GM10266 (cell line): ENCODE data around the gene NLRP12.
A peak's percentile ranks its signal among the peaks of the same experiment; 100 is the strongest.

Experiments used
- DNase-seq: peaks from one replicate; pipeline ENCODE4 v3.0.0; 2012; ENCODE audit errors: extremely low spot score
- TF ChIP-seq, protein P1 (sequence below): IDR thresholded peaks from 2 replicates; pipeline ENCODE4 v1.5.1; 2012; ENCODE audit warnings: mild to moderate bottlenecking, low read depth; ENCODE audit not compliant: control insufficient read depth, insufficient read depth; ENCODE audit errors: missing control alignments

Gene NLRP12

DNA sequence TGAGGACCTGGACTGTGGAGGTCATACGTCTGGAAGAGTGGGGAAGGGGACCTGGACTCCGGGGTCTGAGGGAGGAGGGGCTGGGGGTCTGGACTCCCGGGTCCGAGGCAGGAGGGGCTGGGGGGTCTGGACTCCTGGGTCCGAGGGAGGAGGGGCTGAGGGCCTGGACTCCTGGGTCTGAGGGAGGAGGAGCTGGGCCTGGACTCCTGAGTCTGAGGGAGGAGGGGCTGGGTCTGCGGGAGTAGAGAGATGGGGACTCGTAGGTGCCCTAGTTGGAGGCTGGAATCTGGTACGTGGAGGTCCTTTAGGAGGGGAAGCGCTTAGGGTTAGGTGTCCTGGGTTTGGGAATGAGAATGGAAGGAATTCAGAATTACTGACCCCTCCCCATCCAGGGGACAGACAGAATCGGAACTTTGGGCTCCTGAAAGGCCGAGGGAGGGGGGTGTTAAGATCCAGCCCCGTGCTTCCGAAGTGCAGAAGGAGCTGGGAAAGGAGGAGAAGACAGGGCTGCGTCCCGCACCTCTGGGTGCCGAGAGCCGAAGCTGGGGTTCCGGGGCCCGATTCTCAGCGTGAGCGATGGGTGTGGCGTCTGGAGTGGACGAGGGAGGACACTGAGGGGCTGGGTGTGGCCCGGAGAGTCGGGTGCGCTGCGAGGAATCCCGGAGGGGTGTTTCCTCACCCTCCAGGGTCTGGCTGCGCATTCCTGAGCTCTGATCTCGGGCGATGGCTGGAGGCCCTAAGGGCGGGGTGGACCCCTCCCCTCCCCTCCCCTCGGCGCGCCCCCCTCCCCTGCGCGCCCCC lies 44.2 kb upstream of the NLRP12 start:
- peak; percentile 60 for DNase-seq
- TF ChIP-seq, protein P1, sequence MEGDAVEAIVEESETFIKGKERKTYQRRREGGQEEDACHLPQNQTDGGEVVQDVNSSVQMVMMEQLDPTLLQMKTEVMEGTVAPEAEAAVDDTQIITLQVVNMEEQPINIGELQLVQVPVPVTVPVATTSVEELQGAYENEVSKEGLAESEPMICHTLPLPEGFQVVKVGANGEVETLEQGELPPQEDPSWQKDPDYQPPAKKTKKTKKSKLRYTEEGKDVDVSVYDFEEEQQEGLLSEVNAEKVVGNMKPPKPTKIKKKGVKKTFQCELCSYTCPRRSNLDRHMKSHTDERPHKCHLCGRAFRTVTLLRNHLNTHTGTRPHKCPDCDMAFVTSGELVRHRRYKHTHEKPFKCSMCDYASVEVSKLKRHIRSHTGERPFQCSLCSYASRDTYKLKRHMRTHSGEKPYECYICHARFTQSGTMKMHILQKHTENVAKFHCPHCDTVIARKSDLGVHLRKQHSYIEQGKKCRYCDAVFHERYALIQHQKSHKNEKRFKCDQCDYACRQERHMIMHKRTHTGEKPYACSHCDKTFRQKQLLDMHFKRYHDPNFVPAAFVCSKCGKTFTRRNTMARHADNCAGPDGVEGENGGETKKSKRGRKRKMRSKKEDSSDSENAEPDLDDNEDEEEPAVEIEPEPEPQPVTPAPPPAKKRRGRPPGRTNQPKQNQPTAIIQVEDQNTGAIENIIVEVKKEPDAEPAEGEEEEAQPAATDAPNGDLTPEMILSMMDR = no peak

DNA sequence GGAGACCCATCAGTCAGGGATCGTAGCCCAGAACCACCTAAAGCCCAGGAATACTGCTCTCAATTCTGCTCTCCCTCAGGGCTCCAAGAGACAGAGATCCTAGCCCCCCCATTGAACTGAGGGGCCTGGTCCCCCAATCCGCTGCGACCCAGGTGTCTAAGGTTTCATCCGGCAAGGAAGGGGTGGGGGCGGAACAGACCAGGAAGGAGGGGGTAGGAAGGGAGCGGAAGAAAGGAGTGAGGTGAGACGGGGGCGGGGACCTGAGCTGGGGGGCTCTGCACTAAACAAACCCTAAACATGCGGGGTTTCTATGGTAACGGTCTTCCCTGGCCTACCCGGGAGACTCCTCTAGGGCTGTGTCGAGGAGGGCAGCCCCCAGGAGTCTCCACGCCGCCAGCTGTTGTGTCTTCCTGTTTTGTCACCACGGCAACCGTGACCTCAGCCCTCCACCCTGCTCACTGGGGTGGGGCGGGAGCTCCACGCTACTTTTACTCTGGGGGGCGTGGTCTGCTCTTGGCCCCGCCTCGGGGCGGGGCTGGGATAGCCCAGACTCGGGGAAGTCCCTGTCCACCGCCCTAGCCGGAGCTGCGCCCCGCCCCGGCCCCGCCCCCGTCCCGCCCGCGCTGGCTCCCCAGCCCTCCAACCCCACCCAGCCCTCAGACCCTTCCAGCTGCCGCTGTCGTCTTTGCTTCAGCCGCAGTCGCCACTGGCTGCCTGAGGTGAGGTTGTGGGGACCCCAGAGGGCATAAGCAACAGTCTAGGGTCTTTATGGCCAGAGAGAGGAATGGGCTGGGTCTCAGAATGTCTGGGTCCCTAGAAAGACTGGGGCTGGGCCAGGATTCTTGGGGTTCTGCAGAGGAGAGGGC lies 43.3 kb upstream of the NLRP12 start, which contains the start of gene MYADM:
MYADM (plus strand) TSS at position 659 of the 866 bp plus-strand sequence. CDS start 5,647 bp downstream, outside the sequence.
- TF ChIP-seq, protein P1 = no peak
- DNase-seq = peak; percentile 99

DNA sequence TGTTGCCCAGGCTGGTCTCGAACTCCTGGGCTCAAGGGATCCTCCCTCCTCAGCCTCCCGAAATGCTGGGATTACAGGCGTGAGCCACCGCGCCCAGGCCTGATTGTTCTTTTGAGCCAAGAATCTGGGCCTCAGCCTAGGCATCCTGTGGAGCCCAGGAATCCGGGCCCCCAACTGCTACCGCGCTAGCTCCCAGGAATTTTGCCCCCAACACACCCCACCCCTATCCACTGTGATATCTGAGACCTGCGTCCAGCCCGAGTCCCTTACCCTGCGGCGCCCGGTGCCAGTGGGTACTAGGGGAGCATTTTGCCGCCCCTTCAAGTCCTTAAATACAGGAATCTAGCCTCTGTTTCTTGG lies 42.7 kb upstream of the NLRP12 start:
- DNase-seq = no peak
- TF ChIP-seq, protein P1 = no peak

DNA sequence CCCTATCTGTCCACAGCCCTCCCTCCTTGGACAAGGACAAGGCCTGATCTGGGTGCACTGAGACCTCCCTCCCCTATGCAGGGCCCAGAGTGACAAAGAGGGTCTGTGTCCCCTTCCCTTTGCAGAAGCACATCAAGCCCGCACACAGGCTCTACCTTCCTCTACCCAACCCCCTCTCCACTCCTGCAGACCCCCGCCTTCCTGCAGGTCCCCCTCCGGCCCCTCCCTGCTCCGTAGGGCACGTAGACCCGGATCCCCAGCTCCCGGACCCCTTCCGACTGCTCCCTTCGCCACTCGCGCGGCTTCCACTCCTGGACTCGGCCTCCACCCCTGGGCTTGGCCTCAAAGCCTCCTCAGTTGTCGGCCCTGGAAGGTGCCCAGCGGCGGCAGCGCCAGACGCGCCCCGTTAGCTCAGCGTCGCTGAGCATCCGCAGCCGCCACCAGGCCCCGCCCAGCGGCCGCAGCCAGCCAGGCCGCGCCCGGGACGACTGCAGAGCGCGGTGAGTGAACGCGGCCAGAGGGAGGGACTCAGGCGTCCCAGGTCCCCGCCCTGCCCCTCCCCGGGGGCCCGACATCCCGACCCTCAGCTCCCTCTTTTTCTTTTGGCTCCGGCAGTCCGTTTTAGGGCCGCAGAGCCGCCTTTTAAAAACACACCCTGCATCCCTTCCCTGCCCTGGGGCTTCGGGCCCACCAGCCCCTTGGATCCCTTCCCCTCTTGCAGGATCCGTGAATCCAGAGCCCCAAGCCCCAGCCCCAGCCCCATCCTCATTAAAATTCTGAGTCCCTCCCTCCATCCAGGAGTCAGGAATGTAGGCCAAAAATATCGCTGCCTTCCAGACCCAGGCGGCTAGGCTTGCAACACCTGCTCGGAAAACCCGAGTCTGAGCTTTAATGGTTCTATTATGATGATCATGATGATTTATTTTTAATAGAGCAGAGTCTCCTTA lies 42.1 kb upstream of the NLRP12 start:
- TF ChIP-seq, protein P1 = no peak
- peak; percentile 69 for DNase-seq

DNA sequence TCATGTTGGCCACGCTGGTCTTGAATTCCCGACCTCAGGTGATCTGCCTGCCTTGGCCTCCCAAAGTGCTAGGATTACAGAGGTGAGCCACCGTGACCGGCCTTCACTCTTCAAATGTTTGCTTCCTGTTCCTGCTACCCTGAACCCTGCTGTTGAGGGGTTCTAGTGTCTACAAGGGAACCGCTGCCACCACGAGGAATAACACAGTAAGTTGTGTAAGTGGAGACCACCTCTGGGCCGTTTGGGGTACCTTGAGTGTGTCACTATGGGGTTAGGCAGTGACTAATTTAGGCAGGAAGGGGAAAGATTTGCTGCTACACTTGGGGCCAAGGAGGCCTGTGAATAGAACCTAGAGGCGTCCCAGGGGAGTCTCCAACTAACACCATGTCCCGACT lies 41.4 kb upstream of the NLRP12 start:
- DNase-seq = no peak
- TF ChIP-seq, protein P1 = no peak

DNA sequence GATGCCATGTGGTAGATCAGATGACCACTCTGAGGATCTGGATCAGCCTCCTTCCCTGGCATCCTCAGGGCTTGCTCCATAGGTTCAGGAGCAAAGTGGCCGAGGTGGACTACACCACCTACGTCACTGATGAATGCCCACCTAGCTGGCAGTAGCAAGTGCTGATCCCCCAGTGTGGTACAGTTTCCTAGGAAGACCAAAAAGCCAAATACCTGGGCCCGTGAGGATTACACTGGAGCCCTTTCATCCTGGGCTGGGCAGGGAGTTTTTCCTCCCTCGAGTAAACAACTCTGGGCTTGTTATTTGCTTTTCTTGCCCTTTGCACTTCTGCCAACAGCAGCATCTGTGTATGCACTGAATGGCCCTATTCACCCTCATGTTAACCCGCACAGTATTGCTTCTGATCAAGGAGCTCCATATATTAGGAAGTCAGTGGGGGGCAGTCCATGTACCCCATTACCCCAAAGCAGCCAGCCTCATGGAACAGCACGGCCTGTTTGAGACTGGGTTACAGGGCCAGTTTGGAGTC lies 40.3 kb upstream of the NLRP12 start:
- TF ChIP-seq, protein P1 = no peak

More for the DNA sequence above, 40.3 kb upstream of the NLRP12 start:
- no peak for DNase-seq
